ENCODE measurements around the gene EPHA7. TPM values are rescaled to one million over a fixed set of nuclear protein-coding genes. Genes with fewer than 3 reads are reported as not detected.

Gene EPHA7
- total RNA-seq, 1 donor from 2014 or later = under 0.01 TPM

GRCh38 chr6:93238632-93239031 is 180.7 kb downstream of the EPHA7 start:
- DNase-seq = no peak

DNA sequence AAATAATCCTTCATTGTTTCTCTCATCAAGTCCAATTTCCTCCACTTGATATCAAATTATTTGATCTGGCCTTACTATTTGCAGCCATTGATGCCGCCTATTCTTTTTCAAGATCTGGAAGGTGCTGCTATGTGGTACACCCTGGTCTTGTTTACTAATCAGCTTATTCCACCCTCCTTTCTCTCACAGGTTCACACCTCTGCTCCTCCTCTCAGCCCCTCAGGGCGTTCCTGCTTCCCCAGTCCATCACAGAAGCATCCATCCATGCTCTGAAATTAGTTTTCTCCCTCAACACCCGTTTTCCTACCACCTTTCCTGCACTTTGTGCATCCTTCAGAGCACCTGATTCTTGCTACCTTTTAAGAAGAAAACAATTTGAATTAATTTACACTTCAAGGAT is 183.6 kb downstream of the EPHA7 start:
- no peak for DNase-seq

DNA sequence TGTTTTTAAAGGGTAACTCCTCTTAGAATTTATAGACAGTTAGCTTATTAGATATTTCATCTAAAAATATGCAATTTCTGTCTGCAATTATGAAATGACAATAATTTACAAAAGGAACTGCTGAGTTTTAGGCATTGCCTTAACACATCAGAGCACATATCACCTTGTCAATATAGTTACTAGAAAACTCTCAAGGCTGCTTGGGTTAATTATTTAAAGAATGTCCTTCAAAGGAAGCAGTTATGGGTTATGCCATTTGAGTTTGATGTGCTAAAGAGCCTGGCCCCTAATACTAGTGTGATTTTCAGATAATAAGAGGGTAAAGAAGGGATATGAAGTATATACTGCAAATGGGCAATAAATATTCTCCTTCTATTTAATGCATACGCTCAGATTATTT is 192.5 kb downstream of the EPHA7 start:
- no peak for DNase-seq

DNA sequence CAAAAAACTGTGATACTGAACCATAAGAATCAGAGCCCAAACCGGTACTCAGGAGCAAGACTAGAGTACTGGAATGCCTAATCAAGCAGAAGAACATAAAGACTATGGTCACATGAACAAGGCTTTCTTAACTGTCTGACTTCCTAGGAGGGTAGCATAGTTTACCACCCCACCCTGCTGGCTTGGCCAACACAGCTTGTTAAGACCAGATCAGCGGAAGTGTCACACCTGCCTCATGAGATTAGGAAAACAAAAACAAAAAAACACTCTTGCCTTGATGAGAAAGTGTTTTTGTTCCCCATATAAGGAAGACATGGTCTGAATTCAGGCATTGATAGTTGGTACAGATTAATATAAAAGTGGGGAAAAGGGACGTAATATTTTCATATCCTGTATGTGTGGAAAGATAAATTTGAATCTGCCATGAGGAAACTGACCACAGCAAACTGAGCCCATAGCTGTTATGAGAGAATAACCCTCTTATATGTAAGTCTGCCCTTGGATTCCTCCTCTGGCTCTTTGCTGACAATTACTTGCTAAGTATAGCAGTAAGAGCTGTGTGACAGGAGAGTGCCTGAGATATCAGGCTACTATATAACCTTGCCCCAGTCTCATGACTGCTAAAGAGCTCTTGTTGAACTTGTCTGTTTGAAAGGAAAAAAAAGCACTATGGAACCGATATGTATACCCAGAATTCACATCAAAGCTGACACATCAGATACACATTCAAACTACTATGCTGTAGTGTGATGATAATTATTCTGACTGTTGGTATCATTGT is 197.1 kb downstream of the EPHA7 start:
- no peak for DNase-seq

DNA sequence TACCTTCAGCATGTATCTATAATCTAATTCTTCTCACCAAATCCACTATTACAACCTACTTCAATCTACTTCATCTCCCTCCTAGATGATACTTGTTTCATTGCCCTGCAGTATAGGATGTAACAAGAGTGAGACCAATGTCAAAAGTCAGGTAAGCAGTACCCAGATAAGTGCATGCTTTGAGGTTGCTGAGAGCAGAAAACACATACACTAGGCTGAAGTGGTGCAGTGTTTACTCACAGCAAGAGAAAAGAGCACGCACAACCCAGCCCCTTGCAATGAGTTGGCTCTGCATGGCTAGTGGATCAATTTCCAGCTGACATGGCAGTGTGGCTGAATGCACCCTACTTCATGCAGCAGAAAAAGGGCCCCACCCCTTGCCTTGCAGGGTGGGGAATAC is 199.9 kb downstream of the EPHA7 start:
- DNase-seq = no peak

DNA sequence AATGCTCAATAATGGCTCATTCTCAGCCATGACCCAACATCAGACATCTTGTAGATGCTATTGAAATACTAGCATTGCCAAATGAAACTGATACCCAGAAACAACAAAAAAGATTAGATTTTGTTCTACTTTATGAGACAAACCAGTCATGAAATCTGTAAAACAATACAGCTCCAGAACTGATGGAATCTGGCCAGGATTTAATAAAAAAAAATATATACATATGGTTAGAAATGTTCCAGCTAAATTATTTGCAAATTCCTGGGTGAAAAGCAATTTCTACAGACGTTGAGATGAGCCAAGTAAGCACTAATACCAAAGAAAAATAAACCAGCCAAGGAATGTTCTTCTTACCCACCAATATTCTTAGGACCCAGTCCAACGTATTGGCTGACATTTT is 201.3 kb downstream of the EPHA7 start:
- DNase-seq = no peak

GRCh38 chr6:93213028-93213427 is 206.3 kb downstream of the EPHA7 start:
- DNase-seq = no peak

DNA sequence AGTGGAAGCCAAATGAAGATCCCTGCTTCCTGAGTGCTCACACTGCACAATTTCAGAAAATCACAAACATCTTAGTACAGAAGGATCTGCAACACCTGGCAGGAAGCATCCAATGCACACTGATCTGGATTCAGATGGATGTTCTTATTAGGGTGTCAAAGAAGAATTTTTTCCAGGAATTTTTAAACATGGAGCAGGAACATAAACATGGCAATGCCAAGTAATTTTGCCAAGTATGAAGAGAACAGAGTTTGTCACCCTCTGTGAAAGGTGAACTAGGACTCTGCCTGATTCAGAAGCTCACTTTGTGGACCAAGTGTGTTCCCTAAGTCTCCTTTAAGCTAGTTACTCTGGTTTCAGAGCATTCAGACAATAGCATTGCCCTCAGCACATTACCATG is 208.5 kb downstream of the EPHA7 start:
- no peak for DNase-seq

- DNase-seq = no peak
These were observed 210.0 kb downstream of the EPHA7 start for GRCh38 chr6:93209358-93209757.

- no peak for DNase-seq
These were observed 222.9 kb downstream of the EPHA7 start for GRCh38 chr6:93196406-93196970.

GRCh38 chr6:93194480-93194879 is 224.9 kb downstream of the EPHA7 start:
- DNase-seq = no peak

DNA sequence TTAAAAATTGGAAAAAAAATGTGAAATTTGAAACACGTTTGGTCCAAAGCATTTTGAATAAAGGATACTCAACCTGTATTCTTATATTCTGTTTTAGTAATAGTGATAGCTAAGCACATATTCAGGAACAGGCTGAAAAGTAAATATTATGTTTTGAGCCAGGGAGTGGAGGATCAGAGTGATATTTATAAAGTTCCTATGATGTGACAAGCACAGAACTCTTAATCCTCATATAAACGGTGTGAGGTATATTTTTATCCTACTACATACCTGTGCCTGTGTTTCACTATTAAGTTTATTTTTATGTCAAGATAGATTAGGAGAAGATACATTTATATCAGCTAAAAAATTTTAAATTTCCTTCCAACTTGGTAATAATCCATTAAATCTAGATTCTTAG is 225.5 kb downstream of the EPHA7 start:
- DNase-seq = no peak
